Inferior parietal cortex (tissue), 1 donor: ENCODE results near the gene ARHGDIA.
"Not testable (repeated sequence)": the region's sequence is repeated elsewhere in the genome, so short reads cannot be mapped to it uniquely, and the experiment has no call there.

Source experiments
- DNase-seq: peaks from one replicate; pipeline ENCODE4 v3.0.0-alpha.2; 2016; ENCODE audit errors: extremely low spot score

The ARHGDIA gene

GRCh38 chr17:81843713-81844326 is 27.3 kb downstream of the ARHGDIA start:
- no peak for DNase-seq

GRCh38 chr17:81842725-81843504 is 28.2 kb downstream of the ARHGDIA start:
- no peak for DNase-seq

GRCh38 chr17:81842378-81842724 is 28.8 kb downstream of the ARHGDIA start:
- no peak for DNase-seq

GRCh38 chr17:81841866-81842265 is 29.3 kb downstream of the ARHGDIA start:
- DNase-seq = no peak

GRCh38 chr17:81840826-81841778 is 30.0 kb downstream of the ARHGDIA start:
- no peak for DNase-seq

- not testable (repeated sequence) for DNase-seq
Observed at GRCh38 chr17:81840059-81840458, 31.1 kb downstream of the ARHGDIA start.

GRCh38 chr17:81839301-81839700 is 31.8 kb downstream of the ARHGDIA start:
- DNase-seq = no peak

GRCh38 chr17:81838753-81839255 is 32.3 kb downstream of the ARHGDIA start:
- DNase-seq = no peak

- DNase-seq = no peak
Observed at GRCh38 chr17:81837641-81838040, 33.5 kb downstream of the ARHGDIA start.

- DNase-seq = no peak
Observed at GRCh38 chr17:81834831-81835267, 36.3 kb downstream of the ARHGDIA start, which contains the start of gene PPP1R27. PPP1R27 (minus strand) TSS chr17:81835050; CDS start chr17:81834953, 97 bp downstream.

- no peak for DNase-seq
Observed at GRCh38 chr17:81833921-81834830, 37.0 kb downstream of the ARHGDIA start.

- DNase-seq = peak; percentile 91
Observed at GRCh38 chr17:81833160-81833920, 37.8 kb downstream of the ARHGDIA start, which contains the start of gene MCRIP1. MCRIP1 (minus strand) TSS chr17:81833291; CDS start chr17:81824506, 8,785 bp downstream.

- peak; percentile 2 for DNase-seq
Observed at GRCh38 chr17:81832608-81833159, 38.5 kb downstream of the ARHGDIA start.

- DNase-seq = peak; percentile 4
Observed at GRCh38 chr17:81831957-81832607, 39.1 kb downstream of the ARHGDIA start.

GRCh38 chr17:81831563-81831956 is 39.6 kb downstream of the ARHGDIA start:
- DNase-seq = no peak

- DNase-seq = no peak
Observed at GRCh38 chr17:81829858-81830257, 41.3 kb downstream of the ARHGDIA start.

GRCh38 chr17:81828656-81829055 is 42.5 kb downstream of the ARHGDIA start:
- no peak for DNase-seq

- no peak for DNase-seq
Observed at GRCh38 chr17:81825841-81826466, 45.2 kb downstream of the ARHGDIA start.

- no peak for DNase-seq
Observed at GRCh38 chr17:81824595-81824994, 46.5 kb downstream of the ARHGDIA start.
